Chondrocyte (in vitro differentiated cells): ENCODE measurements around the gene SLC5A2. TPM values are rescaled to one million over a fixed set of nuclear protein-coding genes. Genes with fewer than 3 reads are reported as not detected.

ENCODE experiments used
- DNase-seq: peaks from one replicate; pipeline ENCODE4 v3.0.0; 2021; ENCODE audit warnings: mixed read lengths, low spot score
- H3K27ac Mint-ChIP-seq: one replicate; pipeline ENCODE4 v1.8.0; 2021; ENCODE audit warnings: mild to moderate bottlenecking, moderate library complexity, mixed read lengths; ENCODE audit not compliant: unreplicated experiment
- H3K27me3 Mint-ChIP-seq: 2 replicates; pipeline ENCODE4 v1.8.0; 2021; ENCODE audit warnings: low read depth, mixed read lengths
- H3K36me3 Mint-ChIP-seq: 2 replicates; pipeline ENCODE4 v1.8.0; 2021; ENCODE audit warnings: low read depth, mixed read lengths
- H3K4me1 Mint-ChIP-seq: 2 replicates; pipeline ENCODE4 v1.8.0; 2021; ENCODE audit warnings: low read depth, mild to moderate bottlenecking, mixed read lengths
- H3K4me3 Mint-ChIP-seq: one replicate; pipeline ENCODE4 v1.8.0; 2021; ENCODE audit warnings: mild to moderate bottlenecking, moderate library complexity, mixed read lengths; ENCODE audit not compliant: unreplicated experiment
- H3K9me3 Mint-ChIP-seq: 2 replicates; pipeline ENCODE4 v1.8.0; 2021; ENCODE audit warnings: low read depth, mixed read lengths
- total RNA-seq: library from RNA; stranded (reverse); gene quantifications from 3 replicates; pipeline ENCODE4 v1.2.1, GENCODE V29; 2021
- TF ChIP-seq, protein P1 (sequence below): fragments of 200-600 bp; sonication (generic); IDR thresholded peaks from 2 replicates; pipeline ENCODE4 v1.5.0; 2021; ENCODE audit warnings: antibody characterized with exemption, mild to moderate bottlenecking, moderate library complexity

Gene SLC5A2
- total RNA-seq, 1 donor from 2014 or later = not detected

DNA sequence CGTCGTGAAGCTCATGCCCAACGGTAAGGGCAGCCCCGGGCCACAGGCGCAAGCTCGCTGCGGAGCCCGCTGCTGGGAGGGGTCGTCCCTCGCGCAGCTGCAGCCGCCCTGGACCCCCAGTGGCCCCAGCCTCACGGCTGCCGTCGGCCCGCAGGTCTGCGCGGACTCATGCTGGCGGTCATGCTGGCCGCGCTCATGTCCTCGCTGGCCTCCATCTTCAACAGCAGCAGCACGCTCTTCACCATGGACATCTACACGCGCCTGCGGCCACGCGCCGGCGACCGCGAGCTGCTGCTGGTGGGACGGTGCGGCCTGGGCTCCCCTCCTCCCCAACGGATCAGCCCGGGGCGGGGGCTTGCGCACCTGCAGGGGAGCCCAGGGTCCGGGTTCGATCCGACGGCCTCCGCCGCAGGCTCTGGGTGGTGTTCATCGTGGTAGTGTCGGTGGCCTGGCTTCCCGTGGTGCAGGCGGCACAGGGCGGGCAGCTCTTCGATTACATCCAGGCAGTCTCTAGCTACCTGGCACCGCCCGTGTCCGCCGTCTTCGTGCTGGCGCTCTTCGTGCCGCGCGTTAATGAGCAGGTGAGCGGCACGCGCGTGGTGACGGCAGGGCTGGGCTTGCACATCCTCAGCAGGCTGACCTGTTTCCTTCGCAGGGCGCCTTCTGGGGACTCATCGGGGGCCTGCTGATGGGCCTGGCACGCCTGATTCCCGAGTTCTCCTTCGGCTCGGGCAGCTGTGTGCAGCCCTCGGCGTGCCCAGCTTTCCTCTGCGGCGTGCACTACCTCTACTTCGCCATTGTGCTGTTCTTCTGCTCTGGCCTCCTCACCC lies 5.8 kb downstream of the SLC5A2 start:
- peak; percentile 93 for DNase-seq
- H3K27me3 Mint-ChIP-seq = no peaks in the 10 kb centered on the region
- no peak overlapping the region for H3K4me3 Mint-ChIP-seq
- no peak overlapping the region for H3K27ac Mint-ChIP-seq
- TF ChIP-seq, protein P1, sequence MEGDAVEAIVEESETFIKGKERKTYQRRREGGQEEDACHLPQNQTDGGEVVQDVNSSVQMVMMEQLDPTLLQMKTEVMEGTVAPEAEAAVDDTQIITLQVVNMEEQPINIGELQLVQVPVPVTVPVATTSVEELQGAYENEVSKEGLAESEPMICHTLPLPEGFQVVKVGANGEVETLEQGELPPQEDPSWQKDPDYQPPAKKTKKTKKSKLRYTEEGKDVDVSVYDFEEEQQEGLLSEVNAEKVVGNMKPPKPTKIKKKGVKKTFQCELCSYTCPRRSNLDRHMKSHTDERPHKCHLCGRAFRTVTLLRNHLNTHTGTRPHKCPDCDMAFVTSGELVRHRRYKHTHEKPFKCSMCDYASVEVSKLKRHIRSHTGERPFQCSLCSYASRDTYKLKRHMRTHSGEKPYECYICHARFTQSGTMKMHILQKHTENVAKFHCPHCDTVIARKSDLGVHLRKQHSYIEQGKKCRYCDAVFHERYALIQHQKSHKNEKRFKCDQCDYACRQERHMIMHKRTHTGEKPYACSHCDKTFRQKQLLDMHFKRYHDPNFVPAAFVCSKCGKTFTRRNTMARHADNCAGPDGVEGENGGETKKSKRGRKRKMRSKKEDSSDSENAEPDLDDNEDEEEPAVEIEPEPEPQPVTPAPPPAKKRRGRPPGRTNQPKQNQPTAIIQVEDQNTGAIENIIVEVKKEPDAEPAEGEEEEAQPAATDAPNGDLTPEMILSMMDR = no peak
- no peaks in the 10 kb centered on the region for H3K9me3 Mint-ChIP-seq
- H3K36me3 Mint-ChIP-seq = peaks cover 13% of the 10 kb centered on the region
- peaks cover 12% of the 10 kb centered on the region for H3K4me1 Mint-ChIP-seq

DNA sequence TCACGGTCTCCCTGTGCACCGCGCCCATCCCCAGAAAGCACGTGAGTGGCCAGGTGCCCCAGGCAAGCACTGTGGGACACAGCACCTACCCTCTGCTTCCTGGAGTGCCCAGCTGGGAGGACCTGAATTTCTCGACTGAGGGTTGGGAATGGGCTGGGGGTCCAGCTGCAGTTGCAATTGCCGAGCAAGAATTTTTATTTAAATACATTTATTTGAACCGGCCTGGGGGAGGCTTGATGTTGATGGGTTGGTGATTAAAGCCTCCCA lies 6.3 kb downstream of the SLC5A2 start:
- TF ChIP-seq, protein P1 = no peak
- H3K27me3 Mint-ChIP-seq = no peaks in the 10 kb centered on the region
- DNase-seq = no peak
- H3K4me1 Mint-ChIP-seq = peaks cover 11% of the 10 kb centered on the region
- peaks cover 13% of the 10 kb centered on the region for H3K36me3 Mint-ChIP-seq
- no peak overlapping the region for H3K4me3 Mint-ChIP-seq
- H3K9me3 Mint-ChIP-seq = no peaks in the 10 kb centered on the region
- no peak overlapping the region for H3K27ac Mint-ChIP-seq

DNA sequence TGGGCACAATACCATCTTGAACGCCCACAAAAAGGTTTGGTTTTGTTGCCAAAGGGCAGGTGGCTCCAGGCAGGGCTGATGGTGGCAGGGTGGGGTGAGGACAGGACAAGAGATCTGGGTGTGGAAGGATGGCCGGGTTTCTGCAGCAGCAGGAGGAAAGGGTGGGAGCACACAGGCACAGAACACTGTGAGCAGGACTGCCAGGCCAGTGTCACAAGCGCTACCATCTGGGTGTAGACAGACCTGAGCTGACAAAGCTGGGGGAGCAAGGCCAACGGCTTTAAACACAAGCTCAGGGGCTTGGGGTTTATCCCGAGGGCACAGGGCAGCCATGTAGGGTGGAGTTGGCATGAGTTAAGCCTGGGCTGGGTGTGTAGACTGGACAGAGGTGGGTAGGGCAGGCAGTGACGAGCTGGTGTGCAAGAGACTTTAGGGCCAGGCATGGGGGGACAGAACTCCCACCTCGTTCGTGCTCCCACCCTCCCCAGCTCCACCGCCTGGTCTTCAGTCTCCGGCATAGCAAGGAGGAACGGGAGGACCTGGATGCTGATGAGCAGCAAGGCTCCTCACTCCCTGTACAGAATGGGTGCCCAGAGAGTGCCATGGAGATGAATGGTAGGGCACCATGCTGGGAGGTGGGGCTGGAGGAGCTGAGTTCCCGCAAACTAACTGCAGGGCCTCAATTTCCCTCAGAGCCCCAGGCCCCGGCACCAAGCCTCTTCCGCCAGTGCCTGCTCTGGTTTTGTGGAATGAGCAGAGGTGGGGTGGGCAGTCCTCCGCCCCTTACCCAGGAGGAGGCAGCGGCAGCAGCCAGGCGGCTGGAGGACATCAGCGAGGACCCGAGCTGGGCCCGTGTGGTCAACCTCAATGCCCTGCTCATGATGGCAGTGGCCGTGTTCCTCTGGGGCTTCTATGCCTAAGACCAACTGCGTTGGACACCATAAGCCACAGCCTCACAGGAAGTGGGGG lies 7.0 kb downstream of the SLC5A2 start:
- H3K9me3 Mint-ChIP-seq = no peaks in the 10 kb centered on the region
- no peaks in the 10 kb centered on the region for H3K27me3 Mint-ChIP-seq
- H3K4me3 Mint-ChIP-seq = no peak overlapping the region
- H3K4me1 Mint-ChIP-seq = peaks cover 8% of the 10 kb centered on the region
- DNase-seq = no peak
- H3K36me3 Mint-ChIP-seq = peaks cover 13% of the 10 kb centered on the region
- TF ChIP-seq, protein P1 = no peak
- H3K27ac Mint-ChIP-seq = no peak overlapping the region

DNA sequence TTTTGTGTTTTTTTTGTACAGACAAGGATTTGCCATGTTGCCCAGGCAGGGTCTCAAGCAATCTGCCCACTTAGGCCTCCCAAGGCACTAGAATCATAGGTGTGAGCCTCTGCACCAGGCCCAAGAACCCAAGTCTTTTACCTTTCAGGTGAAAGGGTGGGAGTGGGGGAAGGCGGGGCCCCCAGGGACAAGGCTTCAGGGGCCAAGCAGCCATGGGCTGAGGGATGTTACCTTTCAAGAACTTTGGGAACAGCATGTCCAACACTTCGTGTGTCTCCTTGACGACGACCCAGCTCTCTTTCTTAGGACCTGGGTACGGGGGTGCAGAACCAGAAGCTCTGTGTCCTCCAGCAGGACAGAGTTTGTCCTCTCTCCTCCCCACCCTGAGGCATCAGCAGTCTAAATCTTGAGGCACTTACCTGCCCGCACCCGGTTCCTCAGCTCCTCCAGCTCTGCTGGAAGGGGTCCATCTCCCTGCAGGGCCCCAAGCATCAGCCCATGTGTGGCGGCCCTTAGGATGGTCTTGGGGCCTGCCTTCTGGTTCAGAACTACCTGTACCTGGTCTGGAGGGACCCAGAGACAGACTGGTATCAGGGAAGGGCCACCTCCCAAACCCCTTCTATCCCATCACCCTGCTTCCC lies 9.0 kb downstream of the SLC5A2 start:
- Mint-ChIP-seq H3K36me3 (peaks cover 13% of the 10 kb centered on the region), H3K9me3 (no peaks in the 10 kb centered on the region), H3K27ac (no peak overlapping the region), H3K4me1 (peaks cover 8% of the 10 kb centered on the region), H3K27me3 (no peaks in the 10 kb centered on the region), H3K4me3 (no peak overlapping the region)
- TF ChIP-seq, protein P1 = no peak
- DNase-seq = peak; percentile 46
